Fibroblast of skin of right biceps (primary cell): Measurements from ENCODE around the gene KCNN3.

Experiments used
- DNase-seq: peaks from one replicate; pipeline ENCODE4 v3.0.0-alpha.2; 2013

The KCNN3 gene

GRCh38 chr1:154745750-154746425 lies 124.2 kb downstream of the KCNN3 start:
- no peak for DNase-seq

GRCh38 chr1:154745286-154745731 lies 124.8 kb downstream of the KCNN3 start:
- no peak for DNase-seq

GRCh38 chr1:154744352-154745035 lies 125.6 kb downstream of the KCNN3 start:
- DNase-seq: no peak

DNA sequence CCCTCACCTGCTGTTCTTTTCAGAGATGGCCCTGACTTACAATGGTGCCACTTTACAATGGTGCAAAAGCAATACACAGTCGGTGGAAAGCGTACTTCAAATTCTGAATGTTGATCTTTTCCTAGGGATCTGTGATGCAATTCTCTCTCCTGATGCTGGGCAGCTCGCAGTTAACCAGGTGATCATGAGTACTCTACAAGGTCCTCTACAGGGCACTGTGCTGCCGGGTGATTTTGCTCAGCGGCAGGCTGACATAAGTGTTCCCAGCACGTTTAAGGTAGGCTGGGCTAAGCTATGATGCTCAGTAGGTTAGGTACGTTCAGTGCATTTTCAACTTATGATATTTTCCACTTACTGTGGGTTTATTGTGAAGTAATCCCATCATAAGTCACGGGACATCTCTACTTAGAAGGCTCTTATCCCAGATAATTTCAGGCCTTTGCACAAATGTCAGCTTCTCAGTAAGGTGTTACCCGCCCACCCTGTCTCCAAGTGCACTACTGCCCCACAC lies 126.5 kb downstream of the KCNN3 start:
- no peak for DNase-seq

DNA sequence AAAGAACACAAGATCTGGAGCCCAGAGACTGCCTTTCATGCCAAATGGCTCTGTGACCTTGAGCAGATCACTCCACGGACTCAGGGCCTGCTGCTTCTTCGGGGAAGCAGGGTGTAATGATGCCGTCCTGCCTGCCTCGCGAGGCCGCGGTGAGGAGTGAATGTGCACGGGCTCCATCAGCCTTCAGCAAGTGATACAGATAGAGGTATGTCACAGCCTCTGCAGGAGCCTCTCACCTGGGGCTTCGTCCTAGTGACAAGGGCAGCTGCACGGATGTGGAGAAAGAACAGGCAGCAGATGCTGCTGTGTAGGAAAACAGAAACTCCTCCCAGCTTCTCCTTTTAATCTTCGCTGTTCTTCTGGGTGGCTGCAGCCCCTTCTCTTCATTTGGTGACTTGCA lies 127.5 kb downstream of the KCNN3 start:
- no peak for DNase-seq

DNA sequence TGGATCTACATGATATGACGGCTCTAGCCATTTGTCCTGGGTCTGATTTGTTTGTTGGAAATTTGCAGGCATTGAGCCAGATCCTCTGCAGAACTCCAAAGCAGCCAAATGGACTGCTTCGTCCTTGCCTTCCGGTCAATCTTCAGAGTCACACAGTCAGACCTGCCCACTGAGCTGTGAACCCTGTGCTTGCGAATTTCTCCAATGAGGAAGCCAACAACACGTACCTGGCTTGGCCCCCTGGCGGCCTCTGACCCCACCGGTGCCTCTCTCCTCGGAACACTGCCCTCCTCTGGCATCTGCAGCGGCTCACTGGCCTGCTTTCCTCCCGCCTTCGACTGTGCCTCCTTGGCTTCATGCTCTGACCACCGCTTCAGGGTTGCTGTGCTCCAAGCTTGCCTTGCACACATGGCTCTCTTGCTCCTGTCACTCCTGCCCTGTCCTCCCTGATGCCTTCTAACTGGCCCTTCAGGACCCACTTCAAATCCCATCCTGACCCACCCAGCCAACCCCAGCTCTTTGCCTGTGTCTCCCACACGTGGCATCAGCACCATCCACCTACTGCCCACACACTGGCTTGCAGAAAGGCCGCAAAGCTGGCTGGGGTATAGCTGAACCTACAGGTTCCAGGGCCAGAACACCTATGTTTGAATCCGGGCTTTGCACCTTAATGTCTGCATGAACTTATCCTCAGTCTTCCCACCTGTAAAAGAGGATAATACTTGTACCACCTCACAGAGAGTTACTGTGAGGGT lies 128.2 kb downstream of the KCNN3 start:
- DNase-seq: no peak

GRCh38 chr1:154741327-154741726 lies 128.8 kb downstream of the KCNN3 start:
- peak; percentile 70 for DNase-seq

GRCh38 chr1:154739654-154740053 lies 130.4 kb downstream of the KCNN3 start:
- no peak for DNase-seq

DNA sequence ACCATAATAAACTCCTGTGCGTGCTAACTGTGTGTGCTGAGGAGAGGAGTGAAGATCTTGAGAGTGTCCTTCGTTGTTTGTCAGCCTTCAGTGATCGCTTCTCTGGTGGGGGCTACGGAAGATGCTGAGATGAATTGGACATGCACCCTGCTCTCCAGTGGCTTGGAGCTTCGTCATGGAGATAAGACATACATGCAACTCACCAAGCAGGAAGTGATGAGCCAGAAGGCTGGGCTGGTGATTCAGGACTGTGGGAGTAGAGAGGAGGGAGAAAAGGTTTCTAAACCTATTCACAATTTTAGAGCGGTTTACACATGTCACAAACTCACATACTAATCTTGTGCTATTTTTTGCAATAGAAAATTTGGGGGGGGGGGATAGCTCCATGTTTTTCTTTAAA lies 133.2 kb downstream of the KCNN3 start:
- DNase-seq: peak; percentile 74

GRCh38 chr1:154735804-154736168 lies 134.3 kb downstream of the KCNN3 start:
- DNase-seq: no peak

DNA sequence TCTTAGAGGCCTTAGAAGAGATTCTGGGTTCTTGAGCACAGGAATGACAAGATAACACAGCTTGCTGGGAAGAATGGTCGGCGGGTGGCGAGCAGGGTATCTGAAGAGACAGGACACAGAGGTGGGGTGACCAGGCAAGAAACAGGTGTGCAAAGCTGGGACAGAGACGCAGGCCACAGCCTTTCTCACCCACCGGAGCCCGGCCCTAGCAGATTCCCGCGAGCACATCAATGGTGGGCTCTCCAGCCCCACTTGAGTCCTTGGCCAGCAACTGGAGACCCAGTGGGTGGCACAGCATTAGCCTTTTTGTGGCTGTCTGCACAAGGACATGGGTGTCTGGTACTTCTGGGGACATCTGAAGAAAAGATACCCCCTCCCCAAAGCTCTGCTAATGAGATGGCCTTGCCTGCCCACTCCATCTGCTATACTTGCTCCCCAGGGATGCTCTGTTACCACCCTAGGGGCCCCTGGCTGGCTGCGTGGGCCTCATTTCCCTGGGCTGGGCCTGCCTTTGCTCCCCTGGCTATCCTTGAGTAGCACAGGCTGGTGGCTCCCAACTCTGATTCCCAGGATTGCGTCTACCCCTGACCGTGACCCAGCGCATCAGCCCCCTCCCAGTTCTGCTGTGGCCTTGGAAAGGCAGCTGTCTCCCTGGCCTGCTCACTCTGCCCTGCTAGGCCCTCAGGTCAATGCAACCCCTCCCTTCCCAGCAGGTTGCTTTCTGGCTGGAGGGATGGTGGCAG lies 134.8 kb downstream of the KCNN3 start:
- no peak for DNase-seq

DNA sequence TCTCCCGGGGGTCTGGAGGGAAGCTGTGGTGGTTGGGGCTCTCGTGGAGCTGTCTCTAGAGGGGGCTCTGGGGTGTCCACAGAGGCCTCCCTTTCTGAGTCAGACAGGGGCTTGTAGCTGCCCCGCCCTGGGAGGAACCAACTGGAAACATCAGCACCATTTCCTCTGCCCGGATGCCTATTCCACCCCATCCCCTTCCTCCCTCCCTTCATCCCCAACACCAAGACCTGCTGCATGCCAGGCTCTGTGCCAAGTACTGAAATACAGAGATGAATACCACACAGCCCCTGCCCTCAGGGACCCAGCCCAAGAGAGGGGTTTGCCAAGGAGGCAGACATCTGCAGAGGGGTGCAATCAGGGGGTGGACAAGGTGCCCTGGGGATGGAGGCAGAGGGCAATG lies 136.5 kb downstream of the KCNN3 start:
- DNase-seq: no peak

DNA sequence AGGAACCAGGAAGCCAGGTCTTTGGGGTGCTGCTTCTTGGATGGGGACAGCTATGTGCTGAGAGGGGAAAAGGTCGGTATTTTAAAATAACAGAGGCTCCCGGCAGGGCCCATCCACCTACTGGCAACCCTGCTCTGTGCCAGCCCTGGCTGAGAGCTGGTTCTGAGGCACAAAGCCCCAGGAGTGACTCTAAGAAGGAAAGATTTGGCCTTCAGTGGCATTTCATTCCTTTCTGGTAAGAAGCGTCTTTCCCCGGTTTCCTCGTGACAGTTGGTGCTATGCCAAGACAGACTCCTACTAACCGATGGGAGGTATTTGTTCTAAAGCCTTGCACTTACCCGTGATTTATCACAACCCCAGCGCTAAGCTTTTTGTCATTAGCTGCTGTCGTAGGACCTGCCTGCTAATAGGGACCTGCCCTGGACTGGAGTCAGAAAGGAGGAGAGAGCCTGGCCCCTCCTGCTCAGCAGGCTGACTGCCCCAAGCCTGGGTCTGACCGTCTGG lies 139.0 kb downstream of the KCNN3 start:
- peak; percentile 79 for DNase-seq

DNA sequence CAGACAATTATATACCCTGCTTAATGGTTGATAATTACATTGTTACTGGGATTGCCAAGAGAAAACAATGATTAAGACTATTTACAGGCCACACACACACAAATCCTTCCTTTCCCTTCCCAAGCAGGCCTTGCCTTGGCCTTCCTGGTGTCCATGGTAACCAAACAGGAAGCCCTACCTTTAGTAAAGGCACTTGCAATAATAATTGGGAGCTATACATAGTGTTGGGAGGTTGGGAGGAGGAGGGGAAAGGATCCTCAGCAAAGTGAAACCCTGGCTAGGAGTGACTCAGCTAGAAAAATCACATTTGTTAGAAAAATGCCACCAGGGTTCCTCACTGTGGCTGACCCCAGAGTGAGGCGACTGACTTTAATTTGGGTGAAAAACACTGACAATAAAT lies 139.8 kb downstream of the KCNN3 start:
- peak; percentile 84 for DNase-seq

DNA sequence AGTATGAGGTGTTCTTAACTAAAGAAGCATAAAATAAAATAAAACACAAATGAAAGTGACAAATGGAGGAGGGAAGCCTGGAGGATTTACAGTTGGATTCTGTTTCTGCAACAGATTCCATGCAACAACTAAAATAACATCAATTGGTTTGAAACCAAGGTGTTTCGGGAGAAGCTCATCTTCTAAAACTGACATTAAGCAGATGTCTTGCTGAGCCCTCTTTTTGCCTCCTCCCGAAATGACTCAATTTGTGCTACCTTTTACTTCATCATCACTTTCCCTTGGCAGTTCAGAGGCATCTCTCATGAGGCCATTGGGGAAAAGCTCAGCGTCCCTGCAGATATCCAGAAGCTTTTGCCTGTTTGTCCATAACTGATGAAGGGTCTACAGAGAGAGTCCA lies 140.5 kb downstream of the KCNN3 start:
- no peak for DNase-seq

GRCh38 chr1:154729031-154729442 lies 141.0 kb downstream of the KCNN3 start:
- DNase-seq: peak; percentile 74

DNA sequence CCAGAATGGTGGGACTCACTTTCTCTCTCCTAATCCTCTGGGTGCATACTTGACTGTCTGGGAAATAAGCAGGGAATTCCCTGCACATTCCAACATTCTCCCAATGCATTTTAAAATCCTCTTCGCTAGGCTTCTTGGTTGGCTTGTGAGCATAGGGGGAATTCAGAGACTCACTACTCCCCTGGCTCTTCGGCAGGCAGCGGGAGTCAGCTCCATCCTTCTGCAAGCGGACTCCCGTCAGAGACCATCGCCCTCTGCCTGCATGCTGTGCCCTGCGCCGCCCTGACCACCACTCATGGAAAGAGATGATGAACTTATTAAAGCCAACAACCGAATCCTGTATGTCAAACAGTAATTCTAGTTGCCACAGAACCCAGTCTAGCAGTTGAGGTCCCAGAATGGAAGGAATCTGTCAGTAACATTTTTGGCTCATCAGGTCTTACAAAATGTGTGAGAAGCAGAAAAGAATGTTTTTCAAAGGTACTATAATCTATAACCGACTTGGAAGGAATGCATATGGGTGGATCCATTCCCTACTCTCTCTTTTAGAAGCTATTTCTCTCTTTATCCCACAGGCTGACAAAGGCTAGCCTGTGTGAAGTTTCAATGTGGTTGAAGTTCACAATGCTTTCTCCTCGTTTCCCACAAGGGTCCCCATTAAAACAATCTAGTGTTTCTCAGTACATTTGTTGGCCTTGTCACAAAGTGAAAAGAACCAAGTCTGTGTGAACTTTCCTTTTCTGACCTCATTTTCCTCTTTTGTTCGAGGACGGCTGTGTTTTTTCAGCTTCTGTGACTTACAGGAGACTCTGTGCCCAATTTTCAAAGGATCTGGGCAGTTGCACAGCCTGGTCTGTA lies 143.0 kb downstream of the KCNN3 start:
- DNase-seq: no peak

DNA sequence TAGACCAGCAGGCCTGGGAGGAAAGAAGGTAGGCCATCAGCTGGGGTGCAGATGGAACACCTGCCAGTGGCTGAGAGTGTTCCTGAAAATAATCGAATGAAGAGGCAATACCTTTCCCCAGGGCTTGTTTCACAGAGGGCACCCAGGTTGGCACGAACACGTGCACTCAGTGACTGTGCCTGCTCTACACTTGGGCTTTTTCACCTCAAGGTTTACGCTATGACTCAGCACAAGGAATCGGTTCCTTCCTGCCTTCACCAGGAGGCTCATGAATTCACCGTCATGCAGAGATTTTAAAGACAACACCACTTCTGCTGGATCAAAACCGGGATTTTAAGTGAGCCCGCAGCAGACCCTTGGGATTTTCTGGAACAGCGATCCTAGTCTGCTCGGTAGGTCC lies 143.6 kb downstream of the KCNN3 start:
- DNase-seq: no peak

GRCh38 chr1:154725865-154726264 lies 144.2 kb downstream of the KCNN3 start:
- no peak for DNase-seq

DNA sequence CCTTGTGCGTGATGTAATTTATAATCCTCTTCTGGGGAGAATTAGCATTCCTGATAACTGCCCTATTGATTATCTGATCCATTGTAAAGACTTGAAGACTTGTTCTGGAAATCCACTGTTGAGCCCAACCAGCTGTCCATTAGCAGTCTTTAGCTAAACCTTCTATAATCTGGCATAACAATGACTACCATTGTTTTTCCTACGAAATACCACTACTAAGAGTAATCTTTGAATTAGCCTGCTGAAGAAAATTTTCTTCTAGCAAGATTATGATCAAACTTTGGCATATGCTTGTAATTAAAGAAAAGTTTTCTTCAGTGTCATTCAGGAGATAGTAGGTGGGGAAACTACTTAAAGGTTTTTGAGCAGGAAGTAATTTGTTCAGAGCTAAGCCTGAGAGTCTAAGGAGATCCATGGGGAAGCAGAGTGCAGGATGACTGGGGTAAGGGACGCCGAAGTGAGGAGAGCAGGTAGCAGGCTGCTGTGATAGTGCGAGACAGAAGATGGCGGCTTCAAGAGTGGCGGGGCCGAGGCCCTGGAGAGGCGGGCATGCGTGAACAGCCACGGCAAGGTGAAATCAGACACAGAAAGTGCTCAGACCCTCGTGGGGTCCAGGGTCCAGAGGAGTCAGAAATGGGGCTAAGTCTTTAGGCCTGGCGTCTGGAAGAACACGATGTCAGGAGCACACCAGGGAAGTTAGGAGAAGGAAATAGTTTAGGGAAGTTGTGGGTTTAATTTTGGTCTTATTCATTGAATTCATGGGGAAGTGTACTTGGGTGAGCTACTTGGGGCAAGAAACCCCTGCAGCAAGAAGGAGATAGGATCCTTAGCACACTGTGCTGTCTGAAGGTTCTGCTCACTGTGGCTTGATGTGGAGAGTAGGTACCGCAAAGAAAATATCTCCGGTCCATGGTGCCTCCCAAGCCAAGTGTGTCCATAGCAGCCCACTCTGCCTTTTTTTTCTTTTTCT lies 149.5 kb downstream of the KCNN3 start:
- no peak for DNase-seq
